AG04449 (cell line): ENCODE data around the gene DLEC1.

Source experiments
- CTCF ChIA-PET: fragments of 350-600 bp; formaldehyde crosslinking; extraction: SDS; loops from one replicate; lab custom pipeline; 2021; ENCODE audit warnings: antibody characterized with exemption; lab: Yijun Ruan, JAX
- POLR2A ChIA-PET: fragments of 400-600, 350-600 bp; formaldehyde crosslinking; extraction: SDS; loops from one replicate; lab custom pipeline; 2020; ENCODE audit warnings: antibody characterized with exemption, inconsistent platforms; lab: Yijun Ruan, JAX
- DNase-seq: peaks from one replicate; pipeline ENCODE4 v3.0.0-alpha.2; 2010; ENCODE audit warnings: low read depth, low spot score
- H3K4me3 ChIP-seq: 2 replicates; pipeline ENCODE4 v1.5.1; 2011; ENCODE audit warnings: low read depth, mild to moderate bottlenecking, control low read depth, low read length
- TF ChIP-seq, protein P1 (sequence below): IDR thresholded peaks from one replicate; pipeline ENCODE4 v1.5.1; 2011; ENCODE audit warnings: mild to moderate bottlenecking, moderate library complexity, low read length, control low read depth, inconsistent platforms; ENCODE audit not compliant: insufficient read depth; ENCODE audit errors: missing control alignments

The DLEC1 gene

DNA sequence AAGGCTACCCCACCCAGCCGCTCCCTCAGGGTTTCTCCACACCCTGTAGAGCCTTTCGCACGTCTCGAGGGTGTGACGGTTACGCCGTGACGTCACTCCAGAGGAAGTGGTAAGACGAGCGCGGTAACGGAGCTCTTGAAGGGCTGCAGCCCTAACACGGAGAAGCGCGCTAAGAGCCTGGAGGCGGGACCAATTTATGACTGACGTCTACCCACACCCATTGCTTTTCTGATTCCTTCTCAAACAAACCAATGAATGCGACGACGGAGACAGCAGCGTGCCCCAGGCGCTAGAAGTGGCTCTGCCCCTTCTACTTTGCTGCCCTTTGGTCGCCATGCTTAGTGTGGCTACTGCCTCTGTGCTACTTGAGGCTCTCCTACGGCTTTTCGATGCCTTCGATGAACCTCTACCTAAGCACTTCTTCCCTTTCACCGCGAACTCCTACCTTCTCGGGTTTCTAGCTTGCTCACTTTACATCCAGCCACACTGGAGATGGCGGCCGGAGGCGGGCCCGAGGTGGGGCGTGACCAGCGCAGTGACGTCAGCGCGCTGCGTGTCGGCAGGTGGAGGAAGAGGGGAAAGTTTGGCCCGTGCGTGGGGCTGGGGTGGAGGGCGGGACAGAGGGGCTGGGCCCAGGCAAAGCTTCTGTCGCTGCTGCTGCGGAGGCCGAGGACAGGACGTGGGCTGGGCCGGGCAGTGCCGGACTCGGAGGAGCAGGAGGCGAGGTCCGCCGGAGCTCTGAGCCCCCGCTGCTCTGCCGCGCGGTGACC lies 126.1 kb downstream of the DLEC1 start, which contains the start of gene OXSR1:
Gene OXSR1, plus strand, starts transcription at position 586 of the 770 bp plus-strand sequence. CDS start 340 bp downstream, outside the sequence.
- H3K4me3 ChIP-seq, result peak within 1 kb of the TSS; percentile 79
- POLR2A ChIA-PET, result interaction anchor here (0.8 to 2.3 kb wide), 7 partner anchors 12 to 315 kb away, joined by 3 to 24 read pairs (median 4); partner anchors contain the start of genes ACAA1 and XYLB
- CTCF ChIA-PET, result interaction anchor here (0.9 to 2.3 kb wide), 4 partner anchors 9 to 182 kb away, joined by 3 to 6 read pairs (median 4); partner anchors contain the start of gene XYLB
- DNase-seq, result peak; percentile 98
- TF ChIP-seq, protein P1, sequence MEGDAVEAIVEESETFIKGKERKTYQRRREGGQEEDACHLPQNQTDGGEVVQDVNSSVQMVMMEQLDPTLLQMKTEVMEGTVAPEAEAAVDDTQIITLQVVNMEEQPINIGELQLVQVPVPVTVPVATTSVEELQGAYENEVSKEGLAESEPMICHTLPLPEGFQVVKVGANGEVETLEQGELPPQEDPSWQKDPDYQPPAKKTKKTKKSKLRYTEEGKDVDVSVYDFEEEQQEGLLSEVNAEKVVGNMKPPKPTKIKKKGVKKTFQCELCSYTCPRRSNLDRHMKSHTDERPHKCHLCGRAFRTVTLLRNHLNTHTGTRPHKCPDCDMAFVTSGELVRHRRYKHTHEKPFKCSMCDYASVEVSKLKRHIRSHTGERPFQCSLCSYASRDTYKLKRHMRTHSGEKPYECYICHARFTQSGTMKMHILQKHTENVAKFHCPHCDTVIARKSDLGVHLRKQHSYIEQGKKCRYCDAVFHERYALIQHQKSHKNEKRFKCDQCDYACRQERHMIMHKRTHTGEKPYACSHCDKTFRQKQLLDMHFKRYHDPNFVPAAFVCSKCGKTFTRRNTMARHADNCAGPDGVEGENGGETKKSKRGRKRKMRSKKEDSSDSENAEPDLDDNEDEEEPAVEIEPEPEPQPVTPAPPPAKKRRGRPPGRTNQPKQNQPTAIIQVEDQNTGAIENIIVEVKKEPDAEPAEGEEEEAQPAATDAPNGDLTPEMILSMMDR, result no peak

GRCh38 chr3:38165722-38166387 lies 126.8 kb downstream of the DLEC1 start:
- ChIA-PET CTCF (no interaction called here), POLR2A (interaction anchor here (0.6 to 2.3 kb wide), 6 partner anchors 8 to 314 kb away, joined by 3 to 24 read pairs (median 4); partner anchors contain the start of gene ACAA1)
- TF ChIP-seq, protein P1, result no peak
- no peak for DNase-seq
- peak overlapping the region; percentile 79 for H3K4me3 ChIP-seq

- ChIA-PET CTCF (interaction anchor here (1.1 to 1.3 kb wide), 2 partner anchors 17 to 178 kb away, joined by 3 to 6 read pairs; partner anchors contain the start of gene XYLB), POLR2A (no interaction called here)
Observed at GRCh38 chr3:38167591-38167990, 128.6 kb downstream of the DLEC1 start.

DNA sequence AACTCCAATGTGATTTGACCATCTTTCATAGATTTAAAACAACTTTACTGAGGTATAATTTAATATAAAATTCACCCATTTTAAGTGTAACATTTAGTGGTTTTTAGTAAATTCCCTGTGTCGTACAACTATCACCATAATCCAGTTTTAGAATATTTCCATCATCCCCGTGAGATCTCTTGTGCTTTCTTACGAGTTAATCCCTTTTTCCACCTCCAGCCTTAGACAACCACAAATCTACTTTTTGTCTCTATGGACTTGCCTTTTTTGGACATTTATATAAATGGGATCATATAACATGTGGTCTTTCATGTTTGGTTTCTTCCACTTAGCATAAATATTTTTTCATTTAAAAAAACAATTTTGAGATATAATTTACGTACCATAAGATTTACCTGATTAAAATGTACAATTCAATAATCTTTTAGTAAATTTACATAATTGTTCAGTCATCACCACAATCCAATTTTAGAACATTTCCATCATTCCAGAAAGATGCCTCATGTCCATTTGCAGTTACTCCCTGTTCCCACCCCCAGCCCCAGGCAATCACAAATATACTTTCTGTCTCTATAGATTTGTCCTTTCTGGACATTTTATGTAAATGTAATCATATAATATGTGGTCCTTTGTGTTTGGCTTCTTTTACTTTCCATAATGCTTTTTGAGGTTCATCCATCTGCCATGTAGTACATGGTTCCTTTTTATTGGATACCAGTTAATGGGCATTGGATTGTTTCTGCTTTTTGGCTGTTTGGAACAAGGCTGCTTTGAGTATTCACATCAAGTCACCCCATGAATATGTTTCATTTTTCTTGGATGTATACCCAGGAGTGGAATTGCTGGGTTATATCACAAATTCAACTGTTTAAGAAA lies 129.4 kb downstream of the DLEC1 start:
- peak overlapping the region; percentile 24; the same call in 1 of the 2 replicates for H3K4me3 ChIP-seq
- ChIA-PET POLR2A (no interaction called here), CTCF (interaction anchor here (1.3 kb wide), 1 partner anchor 178 kb away, joined by 6 read pairs; the partner anchor contains the start of gene XYLB)
- DNase-seq, result no peak
- TF ChIP-seq, protein P1, result no peak

More at GRCh38 chr3:38167591-38167990, 128.6 kb downstream of the DLEC1 start:
- no peak for DNase-seq
- TF ChIP-seq, protein P1, result no peak
- H3K4me3 ChIP-seq, result peak overlapping the region; percentile 79

DNA sequence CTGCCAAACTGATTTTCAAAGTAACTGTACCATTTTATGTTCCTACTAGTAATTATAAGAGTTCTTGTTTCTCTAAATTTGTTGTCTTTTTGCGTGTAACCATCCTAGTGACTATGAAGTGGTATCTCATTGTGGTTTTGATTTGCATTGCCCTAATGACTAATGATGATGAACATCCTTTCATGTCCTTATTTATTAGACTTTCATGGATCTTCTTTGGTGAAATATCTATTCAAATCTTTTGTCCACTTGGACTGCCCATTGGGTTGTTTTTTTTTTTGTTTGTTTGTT lies 130.0 kb downstream of the DLEC1 start:
- ChIA-PET POLR2A (no interaction called here), CTCF (no interaction called here)
- TF ChIP-seq, protein P1, result no peak
- peak overlapping the region; percentile 24; the same call in 1 of the 2 replicates for H3K4me3 ChIP-seq
- no peak for DNase-seq
